HFFc6 (cell line): ENCODE measurements around the gene ZNF496. TPM values are rescaled to one million over a fixed set of nuclear protein-coding genes. Genes with fewer than 3 reads are reported as not detected.

Experiments used
- DNase-seq: peaks from one replicate; pipeline ENCODE4 v3.0.0-alpha.2; 2018
- H3K27ac Mint-ChIP-seq: 2 replicates; pipeline ENCODE4 v1.8.0; 2020; ENCODE audit warnings: mild to moderate bottlenecking, mixed read lengths
- H3K27me3 Mint-ChIP-seq: 2 replicates; pipeline ENCODE4 v1.8.0; 2021; ENCODE audit warnings: mild to moderate bottlenecking, moderate library complexity, mixed read lengths; ENCODE audit not compliant: insufficient read depth
- H3K36me3 Mint-ChIP-seq: 2 replicates; pipeline ENCODE4 v1.8.0; 2021; ENCODE audit warnings: low read depth, mixed read lengths
- H3K4me1 Mint-ChIP-seq: 2 replicates; pipeline ENCODE4 v1.8.0; 2020; ENCODE audit warnings: low read depth, mixed read lengths
- H3K4me3 Mint-ChIP-seq: 2 replicates; pipeline ENCODE4 v1.8.0; 2020; ENCODE audit warnings: mild to moderate bottlenecking, moderate library complexity, mixed read lengths
- H3K9me3 Mint-ChIP-seq: 2 replicates; pipeline ENCODE4 v1.8.0; 2020; ENCODE audit warnings: mild to moderate bottlenecking, mixed read lengths
- total RNA-seq, 6 experiments: library from RNA; stranded (reverse); fragmentation: NEBNext Ultra II Directional; extraction: Animal tissue kit (Norgen Biotek cat#: 25700); gene quantifications; 2 replicates in 1 of 6; 3 replicates in 5 of 6; pipeline ENCODE4 v1.2.3, GENCODE V29; 2021
- TF ChIP-seq, protein P1 (sequence below): fragments of 200-600 bp; sonication (generic); IDR thresholded peaks from 2 replicates; pipeline ENCODE4 v1.5.0; 2021; ENCODE audit warnings: antibody characterized with exemption, mild to moderate bottlenecking

The ZNF496 gene
- total RNA-seq, 6 experiments from 2014 or later = 13.7 to 19.9 (median 17.1) TPM

- H3K4me1 Mint-ChIP-seq = peaks cover 67% of the 10 kb centered on the region
- H3K36me3 Mint-ChIP-seq = peaks cover 11% of the 10 kb centered on the region; the same call in 1 of the 2 replicates
- no peak overlapping the region for H3K4me3 Mint-ChIP-seq
- no peaks in the 10 kb centered on the region for H3K9me3 Mint-ChIP-seq
- TF ChIP-seq, protein P1, sequence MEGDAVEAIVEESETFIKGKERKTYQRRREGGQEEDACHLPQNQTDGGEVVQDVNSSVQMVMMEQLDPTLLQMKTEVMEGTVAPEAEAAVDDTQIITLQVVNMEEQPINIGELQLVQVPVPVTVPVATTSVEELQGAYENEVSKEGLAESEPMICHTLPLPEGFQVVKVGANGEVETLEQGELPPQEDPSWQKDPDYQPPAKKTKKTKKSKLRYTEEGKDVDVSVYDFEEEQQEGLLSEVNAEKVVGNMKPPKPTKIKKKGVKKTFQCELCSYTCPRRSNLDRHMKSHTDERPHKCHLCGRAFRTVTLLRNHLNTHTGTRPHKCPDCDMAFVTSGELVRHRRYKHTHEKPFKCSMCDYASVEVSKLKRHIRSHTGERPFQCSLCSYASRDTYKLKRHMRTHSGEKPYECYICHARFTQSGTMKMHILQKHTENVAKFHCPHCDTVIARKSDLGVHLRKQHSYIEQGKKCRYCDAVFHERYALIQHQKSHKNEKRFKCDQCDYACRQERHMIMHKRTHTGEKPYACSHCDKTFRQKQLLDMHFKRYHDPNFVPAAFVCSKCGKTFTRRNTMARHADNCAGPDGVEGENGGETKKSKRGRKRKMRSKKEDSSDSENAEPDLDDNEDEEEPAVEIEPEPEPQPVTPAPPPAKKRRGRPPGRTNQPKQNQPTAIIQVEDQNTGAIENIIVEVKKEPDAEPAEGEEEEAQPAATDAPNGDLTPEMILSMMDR = no peak
- DNase-seq = no peak
- H3K27me3 Mint-ChIP-seq = 0 out of 2 replicates have a peak, but pooled peaks cover 3% of the 10 kb centered on the region
- H3K27ac Mint-ChIP-seq = no peak overlapping the region; the same call in 1 of the 2 replicates
Measured at GRCh38 chr1:247334378-247335133, 2.9 kb upstream of the ZNF496 start.

GRCh38 chr1:247332623-247333361 is 1.1 kb upstream of the ZNF496 start:
- peaks cover 51% of the 10 kb centered on the region for H3K4me1 Mint-ChIP-seq
- peak overlapping the region; percentile 76 for H3K27ac Mint-ChIP-seq
- peak overlapping the region; percentile 87 for H3K4me3 Mint-ChIP-seq
- TF ChIP-seq, protein P1 = no peak
- H3K27me3 Mint-ChIP-seq = 0 out of 2 replicates have a peak, but pooled peaks cover 3% of the 10 kb centered on the region
- peak; percentile 13 for DNase-seq
- no peaks in the 10 kb centered on the region for H3K9me3 Mint-ChIP-seq
- H3K36me3 Mint-ChIP-seq = peaks cover 11% of the 10 kb centered on the region; the same call in 1 of the 2 replicates

GRCh38 chr1:247332215-247332622 is 552 bp upstream of the ZNF496 start:
- H3K9me3 Mint-ChIP-seq = no peaks in the 10 kb centered on the region
- H3K27ac Mint-ChIP-seq = peak overlapping the region; percentile 76
- peaks cover 11% of the 10 kb centered on the region; the same call in 1 of the 2 replicates for H3K36me3 Mint-ChIP-seq
- 0 out of 2 replicates have a peak, but pooled peaks cover 3% of the 10 kb centered on the region for H3K27me3 Mint-ChIP-seq
- TF ChIP-seq, protein P1 = peak; percentile 31; the same call in 1 of the 2 replicates
- H3K4me1 Mint-ChIP-seq = peaks cover 45% of the 10 kb centered on the region
- no peak for DNase-seq
- peak overlapping the region; percentile 87 for H3K4me3 Mint-ChIP-seq

DNA sequence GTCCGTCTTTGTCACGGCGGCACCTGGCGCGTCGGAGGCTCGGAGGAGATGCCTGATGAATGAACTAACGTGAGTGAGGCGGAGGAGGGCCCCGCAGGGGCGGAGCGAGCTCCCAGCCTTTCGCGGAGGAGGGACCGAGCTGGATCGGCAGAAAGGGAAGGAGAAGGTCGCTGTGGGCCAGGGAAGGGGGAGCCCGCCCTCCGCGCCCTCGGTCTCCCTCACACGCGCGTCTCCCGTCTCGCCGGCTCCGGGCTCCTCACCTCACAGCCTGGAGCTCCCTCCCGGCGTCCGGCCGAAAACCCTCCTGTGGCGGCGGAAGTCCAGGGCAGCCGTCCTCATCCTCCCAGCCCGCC is 519 bp downstream of the ZNF496 start:
- Mint-ChIP-seq H3K4me1 (peaks cover 41% of the 10 kb centered on the region), H3K27me3 (0 out of 2 replicates have a peak, but pooled peaks cover 3% of the 10 kb centered on the region), H3K4me3 (peak overlapping the region; percentile 88), H3K27ac (peak overlapping the region; percentile 76), H3K36me3 (peaks cover 11% of the 10 kb centered on the region; the same call in 1 of the 2 replicates), H3K9me3 (no peaks in the 10 kb centered on the region)
- peak; percentile 74 for DNase-seq
- TF ChIP-seq, protein P1 = no peak

DNA sequence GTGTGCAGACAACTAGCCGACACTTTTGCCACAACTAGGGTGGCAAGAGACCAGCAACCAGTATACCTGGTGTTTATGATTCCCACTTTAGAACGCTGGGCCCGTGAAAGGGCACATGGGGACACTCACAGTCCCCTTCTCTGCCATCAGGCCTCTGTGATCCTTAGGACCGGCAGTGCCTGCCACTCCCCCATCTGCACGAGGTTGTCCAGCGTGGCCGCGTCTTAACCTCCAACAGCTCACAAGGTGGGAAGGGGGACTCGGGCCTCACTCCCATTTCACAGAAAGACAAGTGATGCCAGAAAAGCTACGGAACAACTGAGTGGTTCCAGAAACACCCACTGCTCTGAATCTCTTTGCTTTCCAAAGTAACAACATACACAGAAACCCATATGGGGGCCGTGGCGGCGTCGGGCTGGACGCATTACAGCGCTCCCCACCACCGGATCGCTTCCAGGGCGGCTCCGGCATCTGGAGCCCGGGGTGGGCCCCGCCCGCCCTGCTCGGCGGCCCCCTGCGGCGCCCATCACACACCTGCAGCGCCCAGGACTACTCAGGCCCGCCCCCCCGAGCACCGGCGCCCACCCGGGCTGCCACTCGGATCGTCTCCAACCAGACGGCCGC is 1.0 kb downstream of the ZNF496 start:
- no peak for DNase-seq
- Mint-ChIP-seq H3K27me3 (0 out of 2 replicates have a peak, but pooled peaks cover 3% of the 10 kb centered on the region), H3K4me1 (peaks cover 40% of the 10 kb centered on the region), H3K4me3 (peak overlapping the region; percentile 88), H3K9me3 (no peaks in the 10 kb centered on the region), H3K36me3 (peaks cover 11% of the 10 kb centered on the region; the same call in 1 of the 2 replicates), H3K27ac (peak overlapping the region; percentile 76)
- TF ChIP-seq, protein P1 = no peak
